ENCODE data around the gene SLC45A2.
"Not testable (repeated sequence)": the region's sequence is repeated elsewhere in the genome, so short reads cannot be mapped to it uniquely, and the experiment has no call there.

SLC45A2 gene, protein sequence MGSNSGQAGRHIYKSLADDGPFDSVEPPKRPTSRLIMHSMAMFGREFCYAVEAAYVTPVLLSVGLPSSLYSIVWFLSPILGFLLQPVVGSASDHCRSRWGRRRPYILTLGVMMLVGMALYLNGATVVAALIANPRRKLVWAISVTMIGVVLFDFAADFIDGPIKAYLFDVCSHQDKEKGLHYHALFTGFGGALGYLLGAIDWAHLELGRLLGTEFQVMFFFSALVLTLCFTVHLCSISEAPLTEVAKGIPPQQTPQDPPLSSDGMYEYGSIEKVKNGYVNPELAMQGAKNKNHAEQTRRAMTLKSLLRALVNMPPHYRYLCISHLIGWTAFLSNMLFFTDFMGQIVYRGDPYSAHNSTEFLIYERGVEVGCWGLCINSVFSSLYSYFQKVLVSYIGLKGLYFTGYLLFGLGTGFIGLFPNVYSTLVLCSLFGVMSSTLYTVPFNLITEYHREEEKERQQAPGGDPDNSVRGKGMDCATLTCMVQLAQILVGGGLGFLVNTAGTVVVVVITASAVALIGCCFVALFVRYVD

DNA sequence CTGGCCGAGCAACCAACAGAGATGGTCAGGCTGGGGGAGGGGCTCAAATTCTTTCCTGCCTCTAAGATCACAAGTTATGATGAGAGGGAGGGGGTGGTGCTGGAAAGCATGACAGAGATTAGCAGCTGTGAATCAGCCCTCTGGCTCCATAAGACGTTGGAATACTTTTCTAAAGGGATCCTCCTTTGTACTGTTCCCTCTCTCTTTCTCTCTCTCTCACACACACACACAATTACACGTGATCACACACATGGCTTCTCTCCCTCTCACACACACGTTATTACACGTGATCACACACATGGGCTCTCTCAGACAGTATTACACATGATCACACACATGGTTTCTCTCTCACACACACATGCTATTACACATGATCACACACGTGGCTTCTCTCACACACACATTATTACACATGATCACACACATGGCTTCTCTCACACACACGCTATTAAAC, at the start of gene SLC45A2:
Gene SLC45A2, minus strand, starts transcription at position 23 of the 454 bp plus-strand sequence. CDS start 110 bp downstream, outside the sequence.
- no peak for DNase-seq (ENCODE audit: low read depth)

DNA sequence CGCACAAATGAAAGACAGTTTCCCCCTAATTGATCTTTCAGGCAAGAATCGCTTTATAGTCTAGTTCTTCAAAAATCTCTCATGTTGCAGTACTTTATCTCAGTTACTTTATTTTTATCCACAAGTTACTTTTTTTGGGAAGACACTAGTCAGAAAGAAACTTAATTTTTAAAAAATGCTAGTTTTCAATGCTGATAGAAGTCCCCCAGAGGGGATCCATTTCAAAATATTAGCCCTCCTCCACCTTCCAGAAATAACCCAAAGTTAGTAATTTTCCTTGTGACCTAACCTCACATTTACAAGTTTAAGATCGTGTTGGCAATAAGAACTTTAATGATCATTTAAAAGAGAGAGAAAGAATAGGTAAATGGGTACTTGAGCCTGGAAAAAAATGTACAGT, 47.5 kb upstream of the SLC45A2 start:
- no peak for DNase-seq (ENCODE audit: low read depth)

DNA sequence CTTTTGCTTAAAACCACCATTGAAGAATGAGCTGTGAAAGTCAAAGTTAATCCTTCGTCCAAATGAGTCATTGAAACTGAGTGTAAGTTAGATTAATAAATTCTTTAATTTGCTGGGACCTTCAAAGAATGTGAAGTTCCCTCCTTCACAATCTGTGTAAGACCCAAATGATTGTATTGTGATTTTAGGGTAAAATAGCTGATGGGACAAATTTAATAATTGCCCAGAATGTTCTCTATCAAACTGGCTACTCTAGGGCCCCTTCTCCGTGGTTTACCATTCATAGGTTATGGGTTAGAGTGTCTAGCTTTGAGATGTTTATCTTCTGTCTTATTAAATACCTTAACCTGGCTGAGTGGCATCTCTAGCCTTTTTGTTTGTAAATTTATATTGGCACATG, 46.6 kb upstream of the SLC45A2 start:
- no peak for DNase-seq (ENCODE audit: low read depth)

GRCh38 chr5:34030585-34030984, 46.1 kb upstream of the SLC45A2 start:
- not testable (repeated sequence) for DNase-seq (ENCODE audit: low read depth)

GRCh38 chr5:34030048-34030447, 45.6 kb upstream of the SLC45A2 start:
- DNase-seq (ENCODE audit: low read depth) = no peak

DNA sequence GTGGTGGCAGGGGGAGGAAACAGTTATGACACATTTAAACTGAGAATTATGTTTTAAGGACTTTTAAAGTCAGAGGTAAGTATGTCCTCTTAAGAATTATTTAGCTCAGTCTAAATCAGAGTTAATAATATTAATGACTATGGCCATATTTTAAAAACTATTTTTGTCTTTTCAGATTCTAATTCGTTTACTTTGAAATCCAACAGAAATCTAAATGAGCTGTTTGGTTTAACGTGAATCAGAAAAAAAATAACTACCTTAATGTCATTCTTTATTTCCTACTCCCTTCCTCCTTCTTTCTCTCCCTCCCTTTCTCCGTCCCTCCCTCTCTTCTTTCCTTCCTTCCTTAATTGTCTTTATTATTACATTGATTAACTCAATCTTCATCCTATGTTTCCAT, 43.9 kb upstream of the SLC45A2 start:
- DNase-seq (ENCODE audit: low read depth) = no peak

DNA sequence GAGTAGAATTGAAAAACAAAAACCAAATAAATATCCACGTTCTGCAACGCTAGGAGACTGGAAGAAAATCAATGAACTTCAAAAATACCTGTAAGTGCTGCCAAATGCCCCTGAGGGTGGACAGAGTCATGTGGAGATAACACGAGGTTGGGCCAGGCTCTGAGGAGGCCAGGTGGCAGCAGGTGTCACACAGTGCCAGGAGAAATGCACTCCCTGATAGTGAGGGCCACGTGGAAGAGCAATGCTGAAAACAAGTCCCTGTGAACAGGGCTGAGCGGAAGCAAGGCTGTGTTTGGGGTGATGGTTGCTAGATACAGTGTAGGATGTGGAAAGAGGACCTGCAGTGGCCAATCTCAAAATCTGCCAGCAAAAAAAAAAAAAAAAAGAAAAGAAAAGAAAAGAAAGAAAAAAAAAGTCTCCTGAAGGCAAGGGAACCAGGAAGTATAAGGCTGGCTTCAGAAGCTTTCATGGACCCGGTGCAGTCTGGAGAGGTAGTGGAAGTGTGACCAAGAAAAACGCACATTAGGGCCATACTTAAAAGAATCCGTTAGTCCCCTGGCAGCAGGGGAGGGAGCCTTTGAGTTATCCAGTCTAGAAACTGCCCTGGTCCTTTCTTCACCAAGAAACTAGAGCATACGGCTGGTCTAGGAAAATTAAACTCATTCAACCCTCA, 41.7 kb upstream of the SLC45A2 start:
- DNase-seq (ENCODE audit: low read depth) = no peak

GRCh38 chr5:34022121-34022705, 37.7 kb upstream of the SLC45A2 start:
- DNase-seq (ENCODE audit: low read depth) = no peak

DNA sequence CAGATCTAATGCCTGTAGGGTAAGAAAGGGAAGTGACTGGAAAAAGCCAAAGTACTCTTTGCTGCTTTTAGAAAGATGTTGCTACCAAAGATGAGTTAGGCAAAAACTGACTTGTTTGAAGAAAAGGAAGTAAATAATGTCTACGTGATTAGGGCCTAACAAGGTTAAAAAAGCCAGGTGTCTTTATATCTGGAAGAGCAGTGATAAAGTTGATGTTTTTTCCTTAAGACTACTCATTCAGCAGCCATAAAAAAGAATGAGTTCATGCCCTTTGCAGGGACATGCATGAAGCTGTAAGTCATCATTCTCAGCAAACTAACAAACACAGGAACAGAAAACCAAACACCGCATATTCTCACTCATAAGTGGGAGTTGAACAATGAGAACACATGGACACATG, 36.8 kb upstream of the SLC45A2 start:
- no peak for DNase-seq (ENCODE audit: low read depth)

- no peak for DNase-seq (ENCODE audit: low read depth)
Observed at GRCh38 chr5:34020726-34021125, 36.2 kb upstream of the SLC45A2 start.

DNA sequence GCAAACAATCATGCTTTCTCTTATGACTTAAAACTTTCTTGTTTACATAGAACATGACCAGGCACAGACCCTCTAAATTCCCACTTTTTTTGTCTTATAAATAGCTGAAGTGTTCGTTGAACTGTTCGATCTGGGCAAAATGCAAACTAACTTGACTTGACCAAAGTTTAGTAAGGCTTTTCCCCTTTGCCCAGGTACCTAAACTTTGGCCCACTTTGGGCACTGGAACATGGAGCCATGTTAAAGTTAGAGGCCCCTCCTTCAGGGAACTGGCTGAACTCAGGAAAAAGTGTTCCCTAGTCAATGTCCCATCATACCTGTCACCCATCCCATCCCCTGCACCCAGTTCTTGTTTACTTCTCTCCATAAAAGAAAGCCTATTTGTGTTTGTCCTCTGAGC, 32.8 kb upstream of the SLC45A2 start:
- no peak for DNase-seq (ENCODE audit: low read depth)

GRCh38 chr5:34016750-34017149, 32.3 kb upstream of the SLC45A2 start:
- DNase-seq (ENCODE audit: low read depth) = no peak

DNA sequence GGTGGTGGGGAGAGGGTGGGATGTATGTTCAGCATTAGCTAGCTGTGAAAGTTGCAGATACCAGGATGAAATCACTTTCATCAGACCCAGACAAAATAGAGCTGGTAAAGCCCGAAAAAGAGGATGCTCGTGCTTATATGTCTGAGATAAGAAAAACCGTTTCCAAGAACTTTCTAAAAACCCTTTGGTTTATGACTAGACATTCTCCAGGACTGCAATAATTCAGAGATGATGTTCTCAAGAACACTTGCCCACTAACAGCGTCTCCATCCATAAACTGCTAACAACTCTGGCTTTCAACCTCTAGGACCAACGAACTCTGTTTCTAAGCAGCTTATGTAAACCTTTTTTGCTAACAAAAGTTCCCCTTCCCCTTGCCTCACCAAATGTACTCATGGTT, 31.7 kb upstream of the SLC45A2 start:
- DNase-seq (ENCODE audit: low read depth) = no peak

DNA sequence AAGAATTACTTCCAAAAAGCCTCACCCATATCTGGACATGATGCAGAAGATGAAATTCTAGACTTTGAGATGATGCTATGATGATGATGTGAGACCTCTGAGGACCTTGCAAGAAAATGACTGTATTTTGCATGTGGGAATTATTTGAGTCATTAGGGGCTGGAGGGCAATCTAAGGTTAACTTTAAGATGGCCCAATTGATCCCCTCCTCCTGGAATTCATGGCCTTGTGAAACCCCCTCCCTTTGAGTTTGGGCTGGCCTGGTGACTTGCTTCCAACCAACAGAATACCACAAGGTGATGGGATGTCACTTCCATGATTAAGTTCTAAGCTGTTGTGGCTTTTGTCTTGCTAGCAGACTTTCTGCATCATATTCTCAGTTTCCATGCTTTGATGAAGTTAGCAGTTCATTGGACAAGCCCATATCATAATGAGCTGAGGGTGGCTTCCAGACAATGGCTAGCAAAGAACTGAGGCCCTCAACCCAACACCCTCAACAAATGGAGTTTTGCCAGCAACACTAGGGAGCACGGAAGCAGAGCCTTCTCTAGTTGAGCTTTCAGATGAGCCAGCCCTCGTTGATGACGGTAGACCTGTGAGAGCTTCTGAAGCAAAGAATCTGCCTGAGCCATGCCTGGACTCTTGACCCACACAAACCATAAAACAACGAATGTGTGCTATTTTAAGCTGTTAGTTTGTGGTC, 30.8 kb upstream of the SLC45A2 start:
- no peak for DNase-seq (ENCODE audit: low read depth)

GRCh38 chr5:34014626-34015025, 30.1 kb upstream of the SLC45A2 start:
- DNase-seq (ENCODE audit: low read depth) = no peak

DNA sequence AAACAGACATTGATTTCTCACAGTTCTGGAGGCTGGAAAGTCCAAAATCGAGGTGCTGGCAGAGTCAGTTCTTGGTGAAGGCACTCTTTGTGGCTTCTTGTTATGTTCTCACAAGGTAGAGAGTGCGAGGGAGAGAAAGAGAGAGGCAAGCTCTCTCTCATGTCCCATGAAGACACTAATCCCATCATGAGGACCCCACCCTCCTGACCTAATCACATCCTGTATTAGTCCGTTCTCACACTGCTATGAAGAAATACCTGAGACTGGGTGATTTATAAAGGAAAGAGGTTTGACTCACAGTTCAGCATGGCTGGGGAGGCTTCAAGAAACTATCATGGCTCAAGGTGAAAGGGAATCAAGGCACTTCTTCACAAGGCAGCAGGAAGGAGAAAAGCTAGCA, 29.1 kb upstream of the SLC45A2 start:
- no peak for DNase-seq (ENCODE audit: low read depth)

DNA sequence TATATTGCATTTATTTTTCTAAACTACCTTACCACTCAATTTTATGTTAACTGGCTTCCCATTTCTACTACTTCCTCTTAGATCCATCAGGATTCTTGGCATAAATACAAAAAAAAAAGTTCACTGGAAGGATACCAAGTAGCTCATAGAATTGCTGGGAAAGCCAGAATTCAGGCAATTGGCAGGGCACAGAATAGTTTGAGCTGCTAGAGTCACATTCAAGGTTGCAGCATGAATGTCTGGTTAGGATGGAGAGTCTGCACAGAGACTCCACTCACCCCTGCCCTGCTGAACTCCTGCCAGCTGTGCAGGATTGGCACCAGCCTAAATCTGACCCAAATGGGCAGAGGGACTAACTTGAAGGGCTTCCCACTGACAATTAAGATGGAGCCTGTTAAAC, 28.3 kb upstream of the SLC45A2 start:
- DNase-seq (ENCODE audit: low read depth) = no peak

DNA sequence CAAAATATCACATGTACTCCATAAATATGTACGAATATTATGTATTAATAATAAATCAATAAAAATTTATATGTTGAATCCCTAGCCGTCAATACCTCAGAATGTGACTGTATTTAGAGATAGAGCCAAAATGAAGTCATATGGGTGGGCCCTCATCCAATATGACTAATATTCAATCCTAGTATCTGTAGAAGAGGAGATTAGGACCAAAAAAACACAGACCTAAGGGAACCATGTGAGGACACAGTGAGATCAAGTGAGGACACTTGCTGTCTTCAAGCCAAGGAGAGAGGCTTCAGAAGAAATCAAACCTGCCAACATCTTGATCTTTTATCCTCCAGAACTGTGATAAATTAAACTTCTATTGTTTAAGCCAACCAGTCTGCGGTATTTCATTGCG, 27.0 kb upstream of the SLC45A2 start:
- DNase-seq (ENCODE audit: low read depth) = no peak

GRCh38 chr5:34010146-34010545, 25.7 kb upstream of the SLC45A2 start:
- not testable (repeated sequence) for DNase-seq (ENCODE audit: low read depth)

DNA sequence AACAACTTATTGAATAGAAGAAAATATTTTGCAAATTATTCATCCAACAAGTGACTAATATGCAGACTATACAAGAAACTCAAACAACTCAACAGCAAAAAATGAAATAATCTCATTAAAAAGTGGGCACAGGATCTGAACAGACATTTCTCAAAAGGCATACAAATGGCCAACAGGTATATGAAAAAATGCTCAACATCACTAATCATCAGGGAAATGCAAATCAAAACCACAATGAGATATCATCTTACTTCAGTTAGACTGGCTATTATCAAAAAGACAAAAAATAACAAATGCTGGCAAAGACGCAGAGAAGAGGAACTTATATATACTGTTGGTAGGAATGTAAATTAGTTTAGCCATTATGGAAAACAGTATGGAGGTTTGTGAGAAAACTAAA, 25.1 kb upstream of the SLC45A2 start:
- no peak for DNase-seq (ENCODE audit: low read depth)

GRCh38 chr5:34008802-34009201, 24.3 kb upstream of the SLC45A2 start:
- DNase-seq (ENCODE audit: low read depth) = no peak

All from HS-5 (cell line).